Hepatocyte (in vitro differentiated cells): ENCODE results near the gene MAST4.

Source experiments
- CTCF ChIP-seq: fragments of 200-600 bp; sonication (generic); IDR thresholded peaks from 2 replicates; pipeline ENCODE4 v1.5.1; 2016; ENCODE audit warnings: antibody characterized with exemption, mild to moderate bottlenecking; ENCODE audit not compliant: poor library complexity
- EZH2 ChIP-seq: fragments of 200-600 bp; sonication (generic); IDR thresholded peaks from 2 replicates; pipeline ENCODE4 v1.6.1; 2016; ENCODE audit warnings: antibody characterized with exemption, mild to moderate bottlenecking, borderline replicate concordance

GRCh38 chr5:67065696-67066095 lies 469.5 kb downstream of the MAST4 start:
- no peak for TF ChIP-seq CTCF
- TF ChIP-seq EZH2: no peak
